ENCODE results near the gene VRK3.

Gene VRK3

GRCh38 chr19:49940482-49940791 lies 84.7 kb downstream of the VRK3 start:
- DNase-seq (ENCODE audit: low read depth, low spot score) = no peak
- ChIA-PET CTCF (interaction anchor here (0.8 to 2.0 kb wide), 2 partner anchors 14 to 196 kb away, joined by 3 to 6 read pairs; no protein-coding TSS in a partner anchor), POLR2A (no interaction called here)
- no peak overlapping the region for H3K4me3 ChIP-seq (ENCODE audit: low read depth, low read length)
- TF ChIP-seq CTCF (IDR thresholded peaks at IDR 0.05; ENCODE audit: insufficient read depth, low read length, missing control alignments) = no peak

GRCh38 chr19:49939721-49940481 lies 85.3 kb downstream of the VRK3 start:
- CTCF ChIA-PET = interaction anchor here (1.1 to 6.5 kb wide), 5 partner anchors 14 to 196 kb away, joined by 3 to 72 read pairs (median 22); no protein-coding TSS in a partner anchor
- DNase-seq (ENCODE audit: low read depth, low spot score) = no peak
- H3K4me3 ChIP-seq (ENCODE audit: low read depth, low read length) = no peak overlapping the region
- POLR2A ChIA-PET = no interaction called here
- TF ChIP-seq CTCF (IDR thresholded peaks at IDR 0.05; ENCODE audit: insufficient read depth, low read length, missing control alignments) = no peak

- no peak overlapping the region for H3K4me3 ChIP-seq (ENCODE audit: low read depth, low read length)
- POLR2A ChIA-PET = no interaction called here
- TF ChIP-seq CTCF (IDR thresholded peaks at IDR 0.05; ENCODE audit: insufficient read depth, low read length, missing control alignments) = no peak
- CTCF ChIA-PET = interaction anchor here (1.1 to 6.5 kb wide), 12 partner anchors 11 to 668 kb away, joined by 3 to 72 read pairs (median 10); partner anchors contain the start of gene SIGLEC11
- no peak for DNase-seq (ENCODE audit: low read depth, low spot score)
Measured at GRCh38 chr19:49938662-49939061, 86.5 kb downstream of the VRK3 start.

- H3K4me3 ChIP-seq (ENCODE audit: low read depth, low read length) = peak overlapping the region; percentile 38
- TF ChIP-seq CTCF (IDR thresholded peaks at IDR 0.05; ENCODE audit: insufficient read depth, low read length, missing control alignments) = peak; percentile 96
- no peak for DNase-seq (ENCODE audit: low read depth, low spot score)
- POLR2A ChIA-PET = no interaction called here
- CTCF ChIA-PET = interaction anchor here (0.8 to 6.5 kb wide), 23 partner anchors 7 to 669 kb away, joined by 3 to 72 read pairs (median 5); partner anchors contain the start of genes ATF5, NUP62, SIGLEC11 and VRK3
Measured at GRCh38 chr19:49937750-49938381, 87.3 kb downstream of the VRK3 start.

- no peak for TF ChIP-seq CTCF (IDR thresholded peaks at IDR 0.05; ENCODE audit: insufficient read depth, low read length, missing control alignments)
- CTCF ChIA-PET = interaction anchor here (1.0 to 6.5 kb wide), 5 partner anchors 9 to 199 kb away, joined by 3 to 72 read pairs (median 12); no protein-coding TSS in a partner anchor
- no peak for DNase-seq (ENCODE audit: low read depth, low spot score)
- POLR2A ChIA-PET = no interaction called here
- H3K4me3 ChIP-seq (ENCODE audit: low read depth, low read length) = no peak overlapping the region
Measured at GRCh38 chr19:49936549-49936948, 88.6 kb downstream of the VRK3 start.

GRCh38 chr19:49933643-49934042 lies 91.5 kb downstream of the VRK3 start:
- TF ChIP-seq CTCF (IDR thresholded peaks at IDR 0.05; ENCODE audit: insufficient read depth, low read length, missing control alignments) = no peak
- ChIA-PET CTCF (interaction anchor here (2.2 to 6.5 kb wide), 2 partner anchors 51 to 202 kb away, joined by 9 to 72 read pairs; no protein-coding TSS in a partner anchor), POLR2A (no interaction called here)
- no peak for DNase-seq (ENCODE audit: low read depth, low spot score)
- H3K4me3 ChIP-seq (ENCODE audit: low read depth, low read length) = no peak overlapping the region
